A549 (cell line): ENCODE data around the gene RUNX3. TPM values are rescaled to one million over a fixed set of nuclear protein-coding genes. Genes with fewer than 3 reads are reported as not detected.

Experiments
- ATAC-seq, 2 experiments: fragments of 200-7000 bp in 1 of 2; fragments of >200 bp in 1 of 2; cut with Nextera tagmentation in 1 of 2; cut with Tn5 transposase in 1 of 2; 3 replicates each; pipeline versions ENCODE4 v1.8.0 to v1.9.1; 2018 to 2020; ENCODE audit warnings: mild to moderate bottlenecking in 1 of 2, moderate library complexity in 1 of 2
- CTCF ChIA-PET: fragments of 300-600 bp; sonication (Branson Sonifier 250); formaldehyde crosslinking; extraction: SDS; loops from one replicate; lab custom pipeline; 2021; ENCODE audit warnings: antibody characterized with exemption, inconsistent platforms; lab: Yijun Ruan, JAX
- POLR2A ChIA-PET: fragments of 350-600 bp; formaldehyde crosslinking; extraction: SDS; loops from one replicate; lab custom pipeline; 2021; ENCODE audit warnings: antibody characterized with exemption, inconsistent platforms; lab: Yijun Ruan, JAX
- DNase-seq, 2 experiments: peaks; one replicate each; pipeline versions ENCODE4 v3.0.0 to v3.0.0-alpha.2; 2011 to 2016; ENCODE audit warnings: low read depth in 1 of 2, low spot score in 1 of 2
- FAIRE-seq: peaks from 2 replicates; lab custom pipeline; 2011; peaks lifted over from hg19 to GRCh38; lab: Jason Lieb, UNC
- H3K27ac ChIP-seq, 2 experiments: fragments of >200 bp; sonication (Bioruptor Twin); formaldehyde crosslinking; 3 replicates each; pipeline ENCODE4 v1.5.1; 2016 to 2017
- H3K4me1 ChIP-seq: fragments of >200 bp; sonication (Bioruptor Twin); formaldehyde crosslinking; 3 replicates; pipeline ENCODE4 v1.6.1; 2016
- H3K4me2 ChIP-seq: fragments of >200 bp; sonication (Bioruptor Twin); formaldehyde crosslinking; 3 replicates; pipeline ENCODE4 v1.6.1; 2016
- H3K4me3 ChIP-seq: fragments of >200 bp; sonication (Bioruptor Twin); formaldehyde crosslinking; 3 replicates; pipeline ENCODE4 v1.5.1; 2016
- H3K9me3 ChIP-seq: fragments of >200 bp; sonication (Bioruptor Twin); formaldehyde crosslinking; 3 replicates; pipeline ENCODE4 v1.6.1; 2016
- ATOH8 ChIP-seq: fragments of 250-450 bp; sonication (Bioruptor Pico); IDR thresholded peaks from 2 replicates; pipeline ENCODE4 v1.5.0; 2020; ENCODE audit warnings: low read depth, mild to moderate bottlenecking, moderate library complexity
- CBX2 ChIP-seq: fragments of 200-600 bp; sonication (generic); IDR thresholded peaks from 2 replicates; pipeline ENCODE4 v1.6.1; 2016; ENCODE audit warnings: low read depth, mild to moderate bottlenecking, borderline replicate concordance
- CBX8 ChIP-seq: fragments of 200-600 bp; sonication (generic); IDR thresholded peaks from 2 replicates; pipeline ENCODE4 v1.6.1; 2016
- CHD4 ChIP-seq: fragments of 200-600 bp; sonication (generic); IDR thresholded peaks from 2 replicates; pipeline ENCODE4 v1.6.1; 2016; ENCODE audit warnings: antibody characterized with exemption, mild to moderate bottlenecking, borderline replicate concordance
- EHF ChIP-seq: fragments of 250-450 bp; sonication (Bioruptor Pico); IDR thresholded peaks from 2 replicates; pipeline ENCODE4 v1.5.0; 2020; ENCODE audit warnings: mild to moderate bottlenecking
- EHMT2 ChIP-seq: fragments of 200-600 bp; sonication (generic); IDR thresholded peaks from 2 replicates; pipeline ENCODE4 v1.6.1; 2016; ENCODE audit warnings: antibody characterized with exemption, low read depth, mild to moderate bottlenecking, moderate library complexity
- FOSL2 ChIP-seq, 2 experiments: fragments of 450-650 bp in 1 of 2; fragments of >200 bp in 1 of 2; sonication (Bioruptor Twin) in 1 of 2; formaldehyde crosslinking; IDR thresholded peaks; 2 replicates each; pipeline versions ENCODE4 v1.5.0 to v1.6.1; 2016 to 2020; ENCODE audit warnings: mild to moderate bottlenecking in 1 of 2, moderate library complexity in 1 of 2
- FOXS1 ChIP-seq: fragments of 250-450 bp; sonication (Bioruptor Pico); IDR thresholded peaks from 2 replicates; pipeline ENCODE4 v1.5.0; 2020; ENCODE audit warnings: mild to moderate bottlenecking, moderate library complexity
- GATA3 ChIP-seq: IDR thresholded peaks from 2 replicates; pipeline ENCODE4 v1.6.1; 2012; ENCODE audit warnings: borderline replicate concordance
- HEYL ChIP-seq: fragments of 250-450 bp; sonication (Bioruptor Pico); IDR thresholded peaks from 2 replicates; pipeline ENCODE4 v1.8.0; 2021; ENCODE audit warnings: mild to moderate bottlenecking, moderate library complexity
- HMGXB4 ChIP-seq: fragments of 250-450 bp; sonication (Bioruptor Pico); IDR thresholded peaks from 2 replicates; pipeline ENCODE4 v1.5.0; 2021; ENCODE audit warnings: mild to moderate bottlenecking, moderate library complexity, borderline replicate concordance
- HOXB13 ChIP-seq: fragments of 250-450 bp; sonication (Bioruptor Pico); IDR thresholded peaks from 2 replicates; pipeline ENCODE4 v1.5.0; 2020; ENCODE audit warnings: low read depth, mild to moderate bottlenecking, moderate library complexity
- HOXB5 ChIP-seq: fragments of 250-450 bp; sonication (Bioruptor Pico); IDR thresholded peaks from 2 replicates; pipeline ENCODE4 v1.5.0; 2020; ENCODE audit warnings: mild to moderate bottlenecking, moderate library complexity
- JUNB ChIP-seq: fragments of >200 bp; sonication (Bioruptor Twin); formaldehyde crosslinking; IDR thresholded peaks from 2 replicates; pipeline ENCODE4 v1.6.1; 2016
- KDM1A ChIP-seq: fragments of 200-600 bp; sonication (generic); IDR thresholded peaks from 2 replicates; pipeline ENCODE4 v1.6.1; 2016; ENCODE audit warnings: low read depth, mild to moderate bottlenecking
- MAFK ChIP-seq: fragments of 450-650 bp; IDR thresholded peaks from 2 replicates; pipeline ENCODE4 v1.6.1; 2014; ENCODE audit not compliant: partially characterized antibody
- NFE2L2 ChIP-seq: fragments of 150-350 bp; conservative IDR thresholded peaks from 2 replicates; pipeline ENCODE4 v1.6.1; 2014; ENCODE audit warnings: low read length
- NR3C1 ChIP-seq: fragments of >200 bp; sonication (Bioruptor Twin); formaldehyde crosslinking; IDR thresholded peaks from 3 replicates; pipeline ENCODE4 v1.6.1; 2017
- PHF8 ChIP-seq: fragments of 200-600 bp; sonication (generic); IDR thresholded peaks from 2 replicates; pipeline ENCODE4 v1.6.1; 2016; ENCODE audit warnings: low read depth, mild to moderate bottlenecking, antibody characterized with exemption, moderate library complexity, borderline replicate concordance
- POLR2A ChIP-seq: IDR thresholded peaks from 2 replicates; pipeline ENCODE4 v1.6.1; 2012; ENCODE audit warnings: mild to moderate bottlenecking, low read length
- POLR2AphosphoS2 ChIP-seq: conservative IDR thresholded peaks from 2 replicates; pipeline ENCODE4 v1.6.1; 2012; ENCODE audit warnings: low read length, improper control_type of control experiment, inconsistent platforms
- RARB ChIP-seq: fragments of 250-450 bp; sonication (Bioruptor Pico); IDR thresholded peaks from 2 replicates; pipeline ENCODE4 v1.8.0; 2021; ENCODE audit warnings: mild to moderate bottlenecking, moderate library complexity
- RFX5 ChIP-seq: fragments of 450-650 bp; IDR thresholded peaks from 2 replicates; pipeline ENCODE4 v1.7.1; 2014; ENCODE audit warnings: antibody characterized with exemption, mild to moderate bottlenecking, moderate library complexity
- RNF2 ChIP-seq: fragments of 200-600 bp; sonication (generic); IDR thresholded peaks from 2 replicates; pipeline ENCODE4 v1.6.1; 2016; ENCODE audit warnings: low read depth, mild to moderate bottlenecking, antibody characterized with exemption, moderate library complexity, borderline replicate concordance
- SREBF2 ChIP-seq: fragments of 450-650 bp; IDR thresholded peaks from 2 replicates; pipeline ENCODE4 v1.6.1; 2014; ENCODE audit warnings: mild to moderate bottlenecking, moderate library complexity
- ZC3H11A ChIP-seq: fragments of 450-650 bp; IDR thresholded peaks from 2 replicates; pipeline ENCODE4 v1.6.1; 2014; ENCODE audit warnings: antibody characterized with exemption, mild to moderate bottlenecking
- ZSCAN20 ChIP-seq: fragments of 250-450 bp; sonication (Bioruptor Pico); IDR thresholded peaks from 2 replicates; pipeline ENCODE4 v1.8.0; 2022; ENCODE audit warnings: mild to moderate bottlenecking, moderate library complexity
- WGBS: methylation state at CpG from one replicate; pipeline ENCODE4 v1.1.6; 2017; ENCODE audit errors: missing lambda C conversion rate; 5-methylcytosine and 5-hydroxymethylcytosine counted together
- polyA plus RNA-seq, 4 experiments: library from polyadenylated mRNA; depleted of rRNA in 3 of 4; stranded (reverse); fragments of >200 nt; fragmentation: RNase III in 1 of 4; extraction: RNeasy Plus Mini Kit Qiagen cat#74134 plus additional on column Dnase treatment in 1 of 4; gene quantifications; 2 replicates in 3 of 4; 3 replicates in 1 of 4; pipeline ENCODE4 v1.2.3, GENCODE V29; 2011 to 2017
- TF ChIP-seq, protein P1 (sequence below): fragments of >200 bp; sonication (Bioruptor Twin); formaldehyde crosslinking; IDR thresholded peaks from 2 replicates; pipeline ENCODE4 v1.6.1; 2016
- TF ChIP-seq, protein P2 (sequence below): IDR thresholded peaks from 2 replicates; pipeline ENCODE4 v1.6.1; 2012
- TF ChIP-seq, protein P3 (sequence below): fragments of 150-350 bp; IDR thresholded peaks from 2 replicates; pipeline ENCODE4 v1.6.1; 2014; ENCODE audit warnings: low read depth, mild to moderate bottlenecking, low read length

RUNX3 gene
- polyA plus RNA-seq, 2 of the 4 experiments (the other 2 are of a cell fraction), result 1.4 to 4.0 TPM

DNA sequence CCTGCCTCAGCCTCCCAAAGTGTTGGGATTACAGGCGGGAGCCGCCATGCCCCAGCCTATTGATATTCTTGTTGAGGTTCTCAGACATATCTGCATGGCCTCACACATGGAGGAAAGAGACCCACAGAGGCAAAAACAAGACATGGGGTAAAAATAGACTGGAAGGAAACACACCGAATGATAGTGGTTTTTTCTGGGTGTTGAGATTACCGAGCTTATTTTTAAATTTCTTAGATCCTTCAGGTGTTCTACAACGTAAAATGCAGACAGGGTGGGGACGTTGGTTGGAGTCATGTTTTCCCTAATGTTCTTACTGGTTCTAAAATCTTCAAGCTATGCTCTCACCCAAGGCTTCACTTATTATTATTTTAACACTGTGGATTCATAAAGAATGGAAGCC lies 23.9 kb upstream of the RUNX3 start:
- CTCF ChIA-PET, result no interaction called here
- no peaks in the 10 kb centered on the region for H3K4me1 ChIP-seq
- H3K4me2 ChIP-seq, result no peak overlapping the region
- ATAC-seq, result no peak
- WGBS, result 73% methylated on average over 6 of the region's 6 CpGs
- H3K27ac ChIP-seq, result no peak overlapping the region
- no peak overlapping the region for H3K4me3 ChIP-seq
- POLR2A ChIA-PET, result interaction anchor here (0.6 kb wide), 1 partner anchor 28 kb away, joined by 4 read pairs; no protein-coding TSS in a partner anchor
- no peak for DNase-seq
- no peaks in the 10 kb centered on the region for H3K9me3 ChIP-seq
- TF ChIP-seq, protein P1, sequence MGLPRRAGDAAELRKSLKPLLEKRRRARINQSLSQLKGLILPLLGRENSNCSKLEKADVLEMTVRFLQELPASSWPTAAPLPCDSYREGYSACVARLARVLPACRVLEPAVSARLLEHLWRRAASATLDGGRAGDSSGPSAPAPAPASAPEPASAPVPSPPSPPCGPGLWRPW, result no peak
- TF ChIP-seq HEYL (CRISPR knock-in tag) (no peak), ATOH8 (no peak), FOSL2 (IDR thresholded peaks at IDR 0.05) (no peak), FOSL2 (CRISPR knock-in tag; IDR thresholded peaks at IDR 0.05) (no peak), MAFK (no peak), RARB (CRISPR knock-in tag) (no peak), PHF8 (no peak), NFE2L2 (no peak), RNF2 (no peak), HOXB13 (CRISPR knock-in tag) (no peak), POLR2AphosphoS2 (no peak), CBX8 (no peak), ZSCAN20 (CRISPR knock-in tag) (no peak)
- TF ChIP-seq, protein P2, sequence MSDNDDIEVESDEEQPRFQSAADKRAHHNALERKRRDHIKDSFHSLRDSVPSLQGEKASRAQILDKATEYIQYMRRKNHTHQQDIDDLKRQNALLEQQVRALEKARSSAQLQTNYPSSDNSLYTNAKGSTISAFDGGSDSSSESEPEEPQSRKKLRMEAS, result no peak
- no peak for FAIRE-seq

- ChIA-PET POLR2A (no interaction called here), CTCF (interaction anchor here (0.7 to 1.5 kb wide), 4 partner anchors 17 to 149 kb away, joined by 3 to 5 read pairs (median 3); partner anchors contain the start of gene RUNX3)
- TF ChIP-seq KDM1A (no peak), FOSL2 (IDR thresholded peaks at IDR 0.05) (no peak), FOSL2 (CRISPR knock-in tag; IDR thresholded peaks at IDR 0.05) (no peak), RFX5 (no peak)
- Histone ChIP-seq H3K27ac (no peak overlapping the region), H3K9me3 (no peaks in the 10 kb centered on the region), H3K4me2 (no peak overlapping the region), H3K4me1 (no peaks in the 10 kb centered on the region), H3K4me3 (no peak overlapping the region)
- DNase-seq (no peak), FAIRE-seq (no peak), ATAC-seq (no peak)
- 44% methylated on average over 5 of the region's 5 CpGs for WGBS
Measured at GRCh38 chr1:24952413-24952841, 22.4 kb upstream of the RUNX3 start.

DNA sequence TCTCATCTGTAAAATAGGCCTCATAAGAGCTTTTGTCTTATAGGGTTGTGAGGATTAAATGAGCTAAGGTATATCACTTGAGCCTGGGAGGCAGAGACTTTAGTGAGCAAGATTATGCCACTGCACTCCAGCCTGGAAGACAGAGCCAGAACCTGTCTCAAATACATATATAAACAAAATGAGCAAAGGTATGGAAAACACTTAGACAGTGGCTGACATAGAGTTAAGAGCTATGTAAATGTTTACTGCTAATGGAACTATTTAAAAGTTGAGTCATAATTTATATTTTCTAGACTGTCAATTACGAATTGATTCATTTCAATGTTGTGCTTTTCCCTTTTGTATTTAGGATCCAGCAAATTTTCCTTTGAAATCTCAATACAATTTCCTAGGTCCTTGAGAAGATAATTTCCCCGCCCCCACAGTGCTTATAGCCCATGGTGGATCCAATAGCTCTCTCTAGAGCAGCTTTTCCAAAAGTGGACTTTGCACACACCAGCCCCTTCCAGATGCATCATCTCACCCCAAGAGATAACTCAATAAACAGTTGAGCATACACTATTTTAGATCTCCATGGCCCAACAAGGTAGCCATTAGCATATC lies 21.8 kb upstream of the RUNX3 start:
- ChIA-PET CTCF (interaction anchor here (0.7 to 1.5 kb wide), 4 partner anchors 16 to 150 kb away, joined by 3 to 5 read pairs (median 3); partner anchors contain the start of gene RUNX3), POLR2A (no interaction called here)
- ATAC-seq (no peak), FAIRE-seq (no peak), DNase-seq (no peak)
- no peaks in the 10 kb centered on the region for H3K9me3 ChIP-seq
- H3K4me1 ChIP-seq, result no peaks in the 10 kb centered on the region
- H3K4me3 ChIP-seq, result no peak overlapping the region
- 52% methylated on average over 2 of the region's 2 CpGs for WGBS
- TF ChIP-seq EHMT2, result no peak
- TF ChIP-seq CBX2, result no peak
- no peak for TF ChIP-seq FOXS1 (CRISPR knock-in tag)
- TF ChIP-seq KDM1A, result no peak
- TF ChIP-seq SREBF2, result no peak
- TF ChIP-seq HMGXB4 (CRISPR knock-in tag), result no peak
- TF ChIP-seq JUNB, result no peak
- no peak for TF ChIP-seq HOXB13 (CRISPR knock-in tag)
- TF ChIP-seq, protein P3, sequence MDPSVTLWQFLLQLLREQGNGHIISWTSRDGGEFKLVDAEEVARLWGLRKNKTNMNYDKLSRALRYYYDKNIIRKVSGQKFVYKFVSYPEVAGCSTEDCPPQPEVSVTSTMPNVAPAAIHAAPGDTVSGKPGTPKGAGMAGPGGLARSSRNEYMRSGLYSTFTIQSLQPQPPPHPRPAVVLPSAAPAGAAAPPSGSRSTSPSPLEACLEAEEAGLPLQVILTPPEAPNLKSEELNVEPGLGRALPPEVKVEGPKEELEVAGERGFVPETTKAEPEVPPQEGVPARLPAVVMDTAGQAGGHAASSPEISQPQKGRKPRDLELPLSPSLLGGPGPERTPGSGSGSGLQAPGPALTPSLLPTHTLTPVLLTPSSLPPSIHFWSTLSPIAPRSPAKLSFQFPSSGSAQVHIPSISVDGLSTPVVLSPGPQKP, result no peak
- no peak for TF ChIP-seq GATA3
- TF ChIP-seq CHD4, result no peak
- no peak for TF ChIP-seq ZC3H11A
- TF ChIP-seq, protein P1, result no peak
- no peak for TF ChIP-seq NR3C1
- TF ChIP-seq POLR2A, result no peak
- no peak for TF ChIP-seq EHF (CRISPR knock-in tag)
- no peak for TF ChIP-seq HEYL (CRISPR knock-in tag)
- TF ChIP-seq HOXB5 (CRISPR knock-in tag), result no peak
- H3K27ac ChIP-seq, result no peak overlapping the region
- H3K4me2 ChIP-seq, result no peak overlapping the region
